H9 (cell line): ENCODE results near the gene CALML5. TPM values are rescaled to one million over a fixed set of nuclear protein-coding genes. Genes with fewer than 3 reads are reported as not detected.

ENCODE experiments used
- DNase-seq: peaks from one replicate; pipeline ENCODE4 v3.0.0-alpha.2; 2017
- H2AFZ ChIP-seq: one replicate; pipeline ENCODE4 v1.6.1; 2013; ENCODE audit warnings: mild to moderate bottlenecking, low read length, control low read depth, moderate library complexity
- H2AK5ac ChIP-seq: 2 replicates; pipeline ENCODE4 v1.6.1; 2013; ENCODE audit warnings: low read length, control low read depth, mixed read lengths; ENCODE audit not compliant: insufficient read length
- H2BK120ac ChIP-seq: one replicate; pipeline ENCODE4 v1.6.1; 2013; ENCODE audit warnings: low read depth, mild to moderate bottlenecking, low read length, control low read depth, inconsistent platforms; ENCODE audit not compliant: poor library complexity, severe bottlenecking
- H2BK12ac ChIP-seq: 2 replicates; pipeline ENCODE4 v1.6.1; 2013; ENCODE audit warnings: low read length, control low read depth, mixed read lengths, low read depth; ENCODE audit not compliant: insufficient read length
- H2BK15ac ChIP-seq: 2 replicates; pipeline ENCODE4 v1.6.1; 2013; ENCODE audit warnings: low read depth, low read length, control low read depth
- H2BK20ac ChIP-seq: one replicate; pipeline ENCODE4 v1.6.1; 2013; ENCODE audit warnings: low read depth, mild to moderate bottlenecking, low read length, control low read depth, inconsistent platforms; ENCODE audit not compliant: poor library complexity, severe bottlenecking
- H2BK5ac ChIP-seq: 2 replicates; pipeline ENCODE4 v1.6.1; 2013; ENCODE audit warnings: low read length, control low read depth, mixed read lengths; ENCODE audit not compliant: insufficient read length
- H3K14ac ChIP-seq: 2 replicates; pipeline ENCODE4 v1.6.1; 2013; ENCODE audit warnings: low read length, control low read depth; ENCODE audit not compliant: insufficient read depth
- H3K18ac ChIP-seq: 2 replicates; pipeline ENCODE4 v1.6.1; 2013; ENCODE audit warnings: low read depth, mild to moderate bottlenecking, mixed read lengths, low read length, control low read depth; ENCODE audit not compliant: insufficient read length
- H3K23ac ChIP-seq: 2 replicates; pipeline ENCODE4 v1.6.1; 2013; ENCODE audit warnings: low read length, control low read depth, mixed read lengths, low read depth; ENCODE audit not compliant: insufficient read length
- H3K23me2 ChIP-seq: 2 replicates; pipeline ENCODE4 v1.6.1; 2013; ENCODE audit warnings: low read depth, mild to moderate bottlenecking, mixed read lengths, low read length, control low read depth; ENCODE audit not compliant: insufficient read length, poor library complexity, severe bottlenecking
- H3K27ac ChIP-seq: 2 replicates; pipeline ENCODE4 v1.5.1; 2013; ENCODE audit warnings: low read length, control low read depth, mixed read lengths, low read depth; ENCODE audit not compliant: insufficient read length
- H3K27me3 ChIP-seq: 2 replicates; pipeline ENCODE4 v1.6.1; 2013; ENCODE audit warnings: low read length, control low read depth, inconsistent platforms; ENCODE audit not compliant: insufficient read depth
- H3K4ac ChIP-seq: 2 replicates; pipeline ENCODE4 v1.6.1; 2013; ENCODE audit warnings: low read depth, mild to moderate bottlenecking, control low read depth, inconsistent platforms, low read length, moderate library complexity
- H3K4me1 ChIP-seq: 2 replicates; pipeline ENCODE4 v1.6.1; 2013; ENCODE audit warnings: low read length, control low read depth, inconsistent platforms; ENCODE audit not compliant: insufficient read depth
- H3K4me2 ChIP-seq: 2 replicates; pipeline ENCODE4 v1.6.1; 2013; ENCODE audit warnings: low read length, control low read depth, mixed read lengths; ENCODE audit not compliant: insufficient read length, insufficient read depth
- H3K56ac ChIP-seq: 2 replicates; pipeline ENCODE4 v1.6.1; 2013; ENCODE audit warnings: low read depth, mild to moderate bottlenecking, mixed read lengths, low read length, control low read depth; ENCODE audit not compliant: insufficient read length
- H3K79me1 ChIP-seq: 2 replicates; pipeline ENCODE4 v1.6.1; 2013; ENCODE audit warnings: low read depth, mild to moderate bottlenecking, moderate library complexity, low read length, control low read depth, inconsistent platforms; ENCODE audit not compliant: insufficient read depth, poor library complexity, severe bottlenecking
- H3K79me2 ChIP-seq: 2 replicates; pipeline ENCODE4 v1.6.1; 2013; ENCODE audit warnings: low read length, control low read depth, inconsistent platforms; ENCODE audit not compliant: insufficient read depth
- H3K9ac ChIP-seq: 2 replicates; pipeline ENCODE4 v1.6.1; 2013; ENCODE audit warnings: low read length, control low read depth, mixed read lengths; ENCODE audit not compliant: insufficient read length; ENCODE audit errors: extremely low read depth
- H3K9me3 ChIP-seq: one replicate; pipeline ENCODE4 v1.6.1; 2013; ENCODE audit warnings: low read depth, low read length, inconsistent platforms; ENCODE audit not compliant: control insufficient read depth
- H3T11ph ChIP-seq: one replicate; pipeline ENCODE4 v1.6.1; 2013; ENCODE audit warnings: mild to moderate bottlenecking, low read length, control low read depth, inconsistent platforms
- H4K20me1 ChIP-seq: one replicate; pipeline ENCODE4 v1.6.1; 2013; ENCODE audit not compliant: control insufficient read depth, insufficient read length, insufficient read depth
- H4K5ac ChIP-seq: 2 replicates; pipeline ENCODE4 v1.6.1; 2013; ENCODE audit warnings: low read depth, mild to moderate bottlenecking, mixed read lengths, low read length, control low read depth; ENCODE audit not compliant: insufficient read length
- H4K8ac ChIP-seq: replicated peaks from 2 replicates; pipeline ENCODE4 v1.6.1; 2013; ENCODE audit warnings: low read length, control low read depth, mixed read lengths, low read depth; ENCODE audit not compliant: insufficient read length
- H4K91ac ChIP-seq: 2 replicates; pipeline ENCODE4 v1.6.1; 2013; ENCODE audit warnings: low read depth, mild to moderate bottlenecking, moderate library complexity, mixed read lengths, low read length, control low read depth; ENCODE audit not compliant: insufficient read length
- H3K27ac Mint-ChIP-seq, 3 experiments: 2 replicates in 2 of 3; 3 replicates in 1 of 3; pipeline ENCODE4 v1.8.0; 2020 to 2021; ENCODE audit warnings: mixed read lengths in 3 of 3, mild to moderate bottlenecking in 1 of 3, moderate library complexity in 1 of 3
- H3K27me3 Mint-ChIP-seq: 2 replicates; pipeline ENCODE4 v1.8.0; 2021; ENCODE audit warnings: low read depth, mild to moderate bottlenecking, moderate library complexity, mixed read lengths
- H3K36me3 Mint-ChIP-seq, 3 experiments: 2 replicates in 2 of 3; 3 replicates in 1 of 3; pipeline ENCODE4 v1.8.0; 2020 to 2021; ENCODE audit warnings: low read depth in 3 of 3, mixed read lengths in 3 of 3; ENCODE audit not compliant: insufficient read depth in 1 of 3
- H3K4me1 Mint-ChIP-seq, 2 experiments: 2 replicates each; pipeline ENCODE4 v1.8.0; 2020; ENCODE audit warnings: mixed read lengths in 2 of 2
- H3K4me3 Mint-ChIP-seq, 2 experiments: 2 replicates in 1 of 2; 3 replicates in 1 of 2; pipeline ENCODE4 v1.8.0; 2020 to 2021; ENCODE audit warnings: mild to moderate bottlenecking in 2 of 2, mixed read lengths in 2 of 2, moderate library complexity in 1 of 2
- H3K9me3 Mint-ChIP-seq, 2 experiments: 2 replicates in 1 of 2; 3 replicates in 1 of 2; pipeline ENCODE4 v1.8.0; 2020; ENCODE audit warnings: mild to moderate bottlenecking in 2 of 2, mixed read lengths in 2 of 2, moderate library complexity in 1 of 2
- WGBS: extraction: QIAGEN DNeasy Blood & Tissue Kit; methylation state at CpG from one replicate; pipeline ENCODE4 v1.1.7; 2013; ENCODE audit warnings: missing lambda C conversion rate, low lambda C conversion rate, mixed read lengths; ENCODE audit not compliant: insufficient read length; ENCODE audit errors: extremely low coverage; 5-methylcytosine and 5-hydroxymethylcytosine counted together
- total RNA-seq: library from RNA; stranded (reverse); gene quantifications from 2 replicates; pipeline ENCODE4 v1.2.1, GENCODE V29; 2021
- TF ChIP-seq, protein P1 (sequence below): fragments of 200-600 bp; sonication (generic); conservative IDR thresholded peaks from 3 replicates; pipeline ENCODE4 v1.8.0; 2021; ENCODE audit warnings: antibody characterized with exemption, mild to moderate bottlenecking

Gene CALML5
- total RNA-seq, 1 experiment from 2014 or later = not detected

DNA sequence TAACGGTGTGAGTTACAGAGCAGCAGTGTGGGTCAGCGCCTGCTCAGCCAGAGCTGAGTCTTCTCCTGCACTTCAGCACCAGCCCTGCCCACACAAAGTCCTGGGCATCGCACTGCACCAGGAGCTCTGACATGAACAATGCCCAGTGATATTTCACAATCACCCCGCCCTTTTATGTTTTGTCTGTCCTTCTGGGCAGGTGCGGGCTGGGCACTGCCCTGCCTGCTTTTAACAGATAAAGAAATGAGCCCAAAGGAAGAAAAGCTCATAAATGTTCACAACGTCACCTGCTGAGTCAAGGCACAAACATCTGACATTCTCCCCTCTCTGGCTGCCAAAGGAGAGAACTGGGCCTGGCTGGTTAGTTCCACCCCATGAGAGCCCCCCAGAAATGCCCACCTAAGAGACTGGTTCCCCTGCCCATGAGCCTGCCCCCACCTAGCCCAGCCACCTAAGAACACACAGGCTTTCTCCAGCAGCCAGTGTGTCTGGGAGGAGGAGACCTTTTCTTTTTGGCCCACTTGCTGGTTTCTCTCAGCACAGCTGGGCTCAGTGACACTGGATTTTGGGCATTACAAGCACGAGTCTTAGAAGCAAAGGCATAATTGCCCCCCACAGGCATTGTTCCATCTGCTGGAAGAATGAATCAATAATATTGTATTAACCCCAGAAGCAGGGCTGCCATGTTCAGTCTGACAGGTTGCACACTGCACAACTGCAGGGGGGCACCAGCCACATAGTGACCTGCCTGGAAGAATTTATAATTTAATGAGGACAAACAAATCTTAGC lies 47.7 kb upstream of the CALML5 start:
- Mint-ChIP-seq H3K9me3 (peaks cover 13 to 15% of the 10 kb centered on the region in 2 experiments), H3K27me3 (no peaks in the 10 kb centered on the region; the same call in 1 of the 2 replicates), H3K36me3 (peaks cover 3 to 8% (median 4%) of the 10 kb centered on the region in 3 experiments; a peak in 4 of 7 replicates), H3K4me1 (no peaks in the 10 kb centered on the region), H3K27ac (no peak overlapping the region; a peak in 1 of 7 replicates), H3K4me3 (no peak overlapping the region)
- H2BK12ac ChIP-seq = no peak overlapping the region
- no peak overlapping the region for H3K23ac ChIP-seq
- no CpG with 5 or more reads among the region's 7 CpGs for WGBS
- no peak overlapping the region for H3K9ac ChIP-seq
- H3K23me2 ChIP-seq = no peaks in the 10 kb centered on the region
- H3T11ph ChIP-seq = no peak overlapping the region
- no peak for DNase-seq
- H2AK5ac ChIP-seq = no peak overlapping the region
- no peak overlapping the region for H3K4ac ChIP-seq
- no peaks in the 10 kb centered on the region for H4K20me1 ChIP-seq
- H2BK120ac ChIP-seq = no peak overlapping the region
- no peak overlapping the region for H4K8ac ChIP-seq
- no peak overlapping the region for H4K5ac ChIP-seq
- no peak overlapping the region for H3K18ac ChIP-seq
- H3K27ac ChIP-seq = no peak overlapping the region
- no peaks in the 10 kb centered on the region for H3K4me1 ChIP-seq
- H3K4me2 ChIP-seq = no peak overlapping the region
- H3K27me3 ChIP-seq = no peaks in the 10 kb centered on the region
- H3K79me1 ChIP-seq = no peaks in the 10 kb centered on the region
- TF ChIP-seq, protein P1, sequence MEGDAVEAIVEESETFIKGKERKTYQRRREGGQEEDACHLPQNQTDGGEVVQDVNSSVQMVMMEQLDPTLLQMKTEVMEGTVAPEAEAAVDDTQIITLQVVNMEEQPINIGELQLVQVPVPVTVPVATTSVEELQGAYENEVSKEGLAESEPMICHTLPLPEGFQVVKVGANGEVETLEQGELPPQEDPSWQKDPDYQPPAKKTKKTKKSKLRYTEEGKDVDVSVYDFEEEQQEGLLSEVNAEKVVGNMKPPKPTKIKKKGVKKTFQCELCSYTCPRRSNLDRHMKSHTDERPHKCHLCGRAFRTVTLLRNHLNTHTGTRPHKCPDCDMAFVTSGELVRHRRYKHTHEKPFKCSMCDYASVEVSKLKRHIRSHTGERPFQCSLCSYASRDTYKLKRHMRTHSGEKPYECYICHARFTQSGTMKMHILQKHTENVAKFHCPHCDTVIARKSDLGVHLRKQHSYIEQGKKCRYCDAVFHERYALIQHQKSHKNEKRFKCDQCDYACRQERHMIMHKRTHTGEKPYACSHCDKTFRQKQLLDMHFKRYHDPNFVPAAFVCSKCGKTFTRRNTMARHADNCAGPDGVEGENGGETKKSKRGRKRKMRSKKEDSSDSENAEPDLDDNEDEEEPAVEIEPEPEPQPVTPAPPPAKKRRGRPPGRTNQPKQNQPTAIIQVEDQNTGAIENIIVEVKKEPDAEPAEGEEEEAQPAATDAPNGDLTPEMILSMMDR = no peak
- no peak overlapping the region for H2AFZ ChIP-seq
- no peak overlapping the region for H2BK20ac ChIP-seq
- H3K14ac ChIP-seq = no peak overlapping the region
- no peak overlapping the region for H2BK5ac ChIP-seq
- H3K56ac ChIP-seq = no peak overlapping the region
- no peak overlapping the region for H2BK15ac ChIP-seq
- H3K9me3 ChIP-seq = no peaks in the 10 kb centered on the region
- no peak overlapping the region for H4K91ac ChIP-seq
- no peaks in the 10 kb centered on the region for H3K79me2 ChIP-seq
